GM23338 (cell line): ENCODE data around the gene SLC22A16. TPM values are rescaled to one million over a fixed set of nuclear protein-coding genes. Genes with fewer than 3 reads are reported as not detected.

ENCODE experiments used
- ATAC-seq: fragments of 200-7000 bp; cut with Tn5 transposase; 3 replicates; pipeline ENCODE4 v1.9.1; 2020
- DNase-seq: peaks from one replicate; pipeline ENCODE4 v3.0.0-alpha.2; 2015; ENCODE audit warnings: low spot score
- H2AFZ ChIP-seq: fragments of 200-600 bp; sonication (generic); 2 replicates; pipeline ENCODE4 v1.8.0; 2016; ENCODE audit warnings: antibody characterized with exemption, mild to moderate bottlenecking, moderate library complexity
- H3F3A ChIP-seq: fragments of 200-600 bp; sonication (generic); replicated peaks from 2 replicates; pipeline ENCODE4 v1.8.0; 2017; ENCODE audit warnings: antibody characterized with exemption, mixed run types, low read depth
- H3K27ac ChIP-seq: fragments of 200-600 bp; sonication (generic); 2 replicates; pipeline ENCODE4 v1.6.1; 2016; ENCODE audit warnings: low read depth
- H3K27me3 ChIP-seq: fragments of 200-600 bp; sonication (generic); 2 replicates; pipeline ENCODE4 v1.8.0; 2016; ENCODE audit warnings: mild to moderate bottlenecking, mixed run types, moderate library complexity; ENCODE audit not compliant: insufficient read depth
- H3K36me3 ChIP-seq: fragments of 200-600 bp; sonication (generic); 2 replicates; pipeline ENCODE4 v1.8.0; 2016; ENCODE audit warnings: mild to moderate bottlenecking; ENCODE audit not compliant: insufficient read depth
- H3K4me1 ChIP-seq: fragments of 200-600 bp; sonication (generic); 2 replicates; pipeline ENCODE4 v1.8.0; 2016; ENCODE audit warnings: mild to moderate bottlenecking, moderate library complexity; ENCODE audit not compliant: insufficient read depth
- H3K4me2 ChIP-seq: fragments of 200-600 bp; sonication (generic); 2 replicates; pipeline ENCODE4 v1.7.1; 2017; ENCODE audit warnings: mixed run types
- H3K4me3 ChIP-seq: fragments of 200-600 bp; sonication (generic); 2 replicates; pipeline ENCODE4 v1.6.1; 2016; ENCODE audit warnings: mixed run types
- H3K79me2 ChIP-seq: fragments of 200-600 bp; sonication (generic); replicated peaks from 2 replicates; pipeline ENCODE4 v1.8.0; 2017; ENCODE audit warnings: mild to moderate bottlenecking; ENCODE audit not compliant: insufficient read depth
- H3K9me2 ChIP-seq: fragments of 200-600 bp; sonication (generic); 2 replicates; pipeline ENCODE4 v1.8.0; 2017; ENCODE audit not compliant: insufficient read depth
- H4K20me1 ChIP-seq: fragments of 200-600 bp; sonication (generic); replicated peaks from 2 replicates; pipeline ENCODE4 v1.8.0; 2017; ENCODE audit warnings: mild to moderate bottlenecking; ENCODE audit not compliant: insufficient read depth
- H3K27ac Mint-ChIP-seq: 2 replicates; pipeline ENCODE4 v1.8.0; 2020; ENCODE audit warnings: inconsistent platforms, mild to moderate bottlenecking, moderate library complexity, mixed read lengths
- H3K27me3 Mint-ChIP-seq: 3 replicates; pipeline ENCODE4 v1.8.0; 2022; ENCODE audit warnings: low read depth, mild to moderate bottlenecking, moderate library complexity, mixed read lengths, inconsistent platforms; ENCODE audit not compliant: insufficient read depth, poor library complexity
- H3K36me3 Mint-ChIP-seq: 3 replicates; pipeline ENCODE4 v1.8.0; 2021; ENCODE audit warnings: low read depth, mild to moderate bottlenecking, inconsistent platforms, moderate library complexity, mixed read lengths
- H3K4me1 Mint-ChIP-seq: 3 replicates; pipeline ENCODE4 v1.8.0; 2020; ENCODE audit warnings: mild to moderate bottlenecking, inconsistent platforms, mixed read lengths
- H3K4me3 Mint-ChIP-seq: 3 replicates; pipeline ENCODE4 v1.8.0; 2021; ENCODE audit warnings: moderate library complexity, mild to moderate bottlenecking, inconsistent platforms, mixed read lengths
- H3K9me3 Mint-ChIP-seq: 3 replicates; pipeline ENCODE4 v1.8.0; 2020; ENCODE audit warnings: moderate library complexity, mild to moderate bottlenecking, inconsistent platforms, mixed read lengths
- CREB1 ChIP-seq: fragments of 250-450 bp; sonication (Bioruptor Pico); IDR thresholded peaks from 2 replicates; pipeline ENCODE4 v1.5.0; 2020; ENCODE audit warnings: low read depth, mild to moderate bottlenecking, moderate library complexity
- EZH2 ChIP-seq: fragments of 200-600 bp; sonication (generic); IDR thresholded peaks from one replicate; pipeline ENCODE4 v1.8.0; 2017; ENCODE audit warnings: antibody characterized with exemption, mild to moderate bottlenecking, low read depth; ENCODE audit not compliant: unreplicated experiment
- EZH2phosphoT487 ChIP-seq: fragments of 200-600 bp; sonication (generic); IDR thresholded peaks from one replicate; pipeline ENCODE4 v1.8.1; 2018; ENCODE audit warnings: antibody characterized with exemption; ENCODE audit not compliant: unreplicated experiment
- NANOG ChIP-seq: IDR thresholded peaks from 2 replicates; pipeline ENCODE4 v1.6.1; 2016; ENCODE audit warnings: antibody characterized with exemption, borderline replicate concordance
- POLR2AphosphoS5 ChIP-seq: IDR thresholded peaks from 2 replicates; pipeline ENCODE4 v1.6.1; 2016; ENCODE audit warnings: antibody characterized with exemption, low read depth
- ZNF114 ChIP-seq: fragments of 250-450 bp; sonication (Bioruptor Pico); IDR thresholded peaks from 2 replicates; pipeline ENCODE4 v1.5.0; 2020; ENCODE audit warnings: mild to moderate bottlenecking, moderate library complexity
- ZNF331 ChIP-seq: fragments of 250-450 bp; sonication (Bioruptor Pico); IDR thresholded peaks from 2 replicates; pipeline ENCODE4 v1.5.0; 2020; ENCODE audit warnings: low read depth, mild to moderate bottlenecking, moderate library complexity
- polyA plus RNA-seq: library from polyadenylated mRNA; unstranded; fragments of >200 nt; fragmentation: Nextera tagmentation; extraction: Ambion mirVana; gene quantifications from 2 replicates; pipeline ENCODE4 v1.2.1, GENCODE V29; 2016
- total RNA-seq: library from RNA; depleted of rRNA; stranded (reverse); fragments of >200 nt; shearing (Covaris generic); gene quantifications from 2 replicates; pipeline ENCODE4 v1.2.3, GENCODE V29; 2014
- TF ChIP-seq, protein P1 (sequence below): IDR thresholded peaks from one replicate; pipeline ENCODE4 v1.6.1; 2018; ENCODE audit warnings: antibody characterized with exemption; ENCODE audit not compliant: unreplicated experiment
- TF ChIP-seq, protein P2 (sequence below): fragments of 250-450 bp; sonication (Bioruptor Pico); IDR thresholded peaks from 2 replicates; pipeline ENCODE4 v1.5.0; 2020; ENCODE audit warnings: mild to moderate bottlenecking, moderate library complexity

SLC22A16 gene
- total and polyA plus RNA-seq, 2 experiments from 2014 or later, result 0.37 to 0.42 TPM

DNA sequence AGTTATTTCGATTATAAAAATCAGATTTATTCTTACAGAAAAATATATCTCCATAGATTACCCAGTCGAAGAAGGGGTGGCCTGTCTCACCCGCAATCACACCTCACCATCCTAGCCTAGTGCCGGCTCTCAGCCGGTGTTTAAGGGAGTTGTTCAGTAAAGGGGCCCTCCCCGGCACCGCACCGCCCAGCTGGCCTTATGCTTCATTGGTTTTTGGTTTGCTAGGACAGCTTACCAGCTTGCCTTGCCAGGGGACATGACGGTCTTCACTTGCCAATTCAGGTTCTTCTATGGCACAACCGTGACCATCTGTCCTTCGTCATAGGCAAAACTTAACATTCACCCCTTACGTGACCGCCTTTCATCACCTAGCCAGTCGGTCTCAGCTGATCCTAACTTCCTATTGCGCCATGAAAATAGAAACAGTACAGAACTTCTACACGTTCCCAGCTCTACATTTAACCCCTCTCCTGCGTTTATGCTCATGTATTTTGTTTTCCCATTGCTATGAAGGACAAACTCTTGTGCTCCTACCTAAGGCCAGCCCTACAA is 44.7 kb upstream of the SLC22A16 start:
- peaks cover 9% of the 10 kb centered on the region; the same call in 1 of the 2 replicates for H3K4me1 ChIP-seq
- H3K27ac ChIP-seq, result no peak overlapping the region
- H3K79me2 ChIP-seq, result no peaks in the 10 kb centered on the region
- Mint-ChIP-seq H3K36me3 (no peaks in the 10 kb centered on the region), H3K27ac (no peak overlapping the region), H3K4me1 (peaks cover 24% of the 10 kb centered on the region), H3K27me3 (no peaks in the 10 kb centered on the region), H3K4me3 (no peak overlapping the region), H3K9me3 (no peaks in the 10 kb centered on the region)
- H3K27me3 ChIP-seq, result no peaks in the 10 kb centered on the region
- H4K20me1 ChIP-seq, result no peaks in the 10 kb centered on the region
- no peak for DNase-seq
- no peak for TF ChIP-seq ZNF114 (CRISPR knock-in tag)
- H3K4me3 ChIP-seq, result no peak overlapping the region
- no peaks in the 10 kb centered on the region for H3F3A ChIP-seq
- no peak overlapping the region for H3K4me2 ChIP-seq
- no peaks in the 10 kb centered on the region for H3K9me2 ChIP-seq
- no peaks in the 10 kb centered on the region for H3K36me3 ChIP-seq
- no peak for ATAC-seq
- H2AFZ ChIP-seq, result peak overlapping the region; percentile 40; the same call in 1 of the 2 replicates

DNA sequence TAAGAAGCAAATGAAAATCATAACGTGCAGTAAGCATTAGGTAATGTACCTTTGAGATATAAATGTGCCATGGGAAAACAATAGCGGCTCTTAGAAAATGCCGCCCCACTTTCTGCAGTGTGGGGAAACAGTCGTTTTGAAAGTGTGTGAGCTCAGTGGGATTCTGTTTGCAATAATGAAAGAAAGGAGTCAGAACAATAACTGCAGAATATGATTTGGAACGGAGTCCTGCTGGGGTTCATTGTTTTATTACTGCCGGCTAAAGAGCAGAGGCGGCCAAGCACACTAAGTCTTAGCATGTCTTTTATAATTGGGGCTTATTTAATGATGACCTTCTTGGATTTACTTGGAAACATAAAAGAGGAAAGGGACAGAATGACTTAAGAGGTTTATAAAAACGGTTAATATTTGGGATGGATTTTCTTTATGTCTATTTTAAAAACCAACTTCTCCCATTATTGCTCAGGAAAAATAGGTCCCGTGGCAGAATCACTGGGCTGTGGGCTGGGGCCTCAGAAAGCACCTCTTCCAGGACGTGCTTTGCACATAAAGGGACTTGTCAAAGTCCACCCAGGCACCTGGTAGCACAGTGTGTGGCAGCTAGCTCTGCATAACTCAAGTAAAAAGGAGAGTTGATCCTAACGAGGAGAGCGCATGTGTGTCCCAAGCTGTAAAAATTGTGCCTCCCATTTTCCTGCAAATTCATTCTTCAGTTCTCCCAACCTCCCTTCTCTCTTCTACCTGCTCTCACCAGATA is 44.0 kb upstream of the SLC22A16 start:
- Mint-ChIP-seq H3K4me1 (peaks cover 24% of the 10 kb centered on the region), H3K4me3 (no peak overlapping the region), H3K27ac (0 out of 2 replicates have a peak overlapping the region, but pooled peaks have one; percentile 5), H3K27me3 (no peaks in the 10 kb centered on the region), H3K36me3 (no peaks in the 10 kb centered on the region), H3K9me3 (no peaks in the 10 kb centered on the region)
- peaks cover 9% of the 10 kb centered on the region; the same call in 1 of the 2 replicates for H3K4me1 ChIP-seq
- H4K20me1 ChIP-seq, result no peaks in the 10 kb centered on the region
- no peaks in the 10 kb centered on the region for H3K79me2 ChIP-seq
- H3K36me3 ChIP-seq, result no peaks in the 10 kb centered on the region
- no peak overlapping the region for H3K27ac ChIP-seq
- H3K27me3 ChIP-seq, result no peaks in the 10 kb centered on the region
- ATAC-seq (no peak; the same call in 2 of the 3 replicates), DNase-seq (no peak)
- peak overlapping the region; percentile 40; the same call in 1 of the 2 replicates for H2AFZ ChIP-seq
- no peak overlapping the region for H3K4me3 ChIP-seq
- no peaks in the 10 kb centered on the region for H3F3A ChIP-seq
- no peak overlapping the region for H3K4me2 ChIP-seq
- H3K9me2 ChIP-seq, result no peaks in the 10 kb centered on the region
- TF ChIP-seq EZH2phosphoT487, result no peak
- TF ChIP-seq POLR2AphosphoS5, result no peak
- no peak for TF ChIP-seq EZH2
- TF ChIP-seq, protein P1, sequence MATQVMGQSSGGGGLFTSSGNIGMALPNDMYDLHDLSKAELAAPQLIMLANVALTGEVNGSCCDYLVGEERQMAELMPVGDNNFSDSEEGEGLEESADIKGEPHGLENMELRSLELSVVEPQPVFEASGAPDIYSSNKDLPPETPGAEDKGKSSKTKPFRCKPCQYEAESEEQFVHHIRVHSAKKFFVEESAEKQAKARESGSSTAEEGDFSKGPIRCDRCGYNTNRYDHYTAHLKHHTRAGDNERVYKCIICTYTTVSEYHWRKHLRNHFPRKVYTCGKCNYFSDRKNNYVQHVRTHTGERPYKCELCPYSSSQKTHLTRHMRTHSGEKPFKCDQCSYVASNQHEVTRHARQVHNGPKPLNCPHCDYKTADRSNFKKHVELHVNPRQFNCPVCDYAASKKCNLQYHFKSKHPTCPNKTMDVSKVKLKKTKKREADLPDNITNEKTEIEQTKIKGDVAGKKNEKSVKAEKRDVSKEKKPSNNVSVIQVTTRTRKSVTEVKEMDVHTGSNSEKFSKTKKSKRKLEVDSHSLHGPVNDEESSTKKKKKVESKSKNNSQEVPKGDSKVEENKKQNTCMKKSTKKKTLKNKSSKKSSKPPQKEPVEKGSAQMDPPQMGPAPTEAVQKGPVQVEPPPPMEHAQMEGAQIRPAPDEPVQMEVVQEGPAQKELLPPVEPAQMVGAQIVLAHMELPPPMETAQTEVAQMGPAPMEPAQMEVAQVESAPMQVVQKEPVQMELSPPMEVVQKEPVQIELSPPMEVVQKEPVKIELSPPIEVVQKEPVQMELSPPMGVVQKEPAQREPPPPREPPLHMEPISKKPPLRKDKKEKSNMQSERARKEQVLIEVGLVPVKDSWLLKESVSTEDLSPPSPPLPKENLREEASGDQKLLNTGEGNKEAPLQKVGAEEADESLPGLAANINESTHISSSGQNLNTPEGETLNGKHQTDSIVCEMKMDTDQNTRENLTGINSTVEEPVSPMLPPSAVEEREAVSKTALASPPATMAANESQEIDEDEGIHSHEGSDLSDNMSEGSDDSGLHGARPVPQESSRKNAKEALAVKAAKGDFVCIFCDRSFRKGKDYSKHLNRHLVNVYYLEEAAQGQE, result no peak
- no peak for TF ChIP-seq CREB1 (CRISPR knock-in tag)
- TF ChIP-seq NANOG, result no peak
- TF ChIP-seq ZNF114 (CRISPR knock-in tag), result no peak
- TF ChIP-seq, protein P2, sequence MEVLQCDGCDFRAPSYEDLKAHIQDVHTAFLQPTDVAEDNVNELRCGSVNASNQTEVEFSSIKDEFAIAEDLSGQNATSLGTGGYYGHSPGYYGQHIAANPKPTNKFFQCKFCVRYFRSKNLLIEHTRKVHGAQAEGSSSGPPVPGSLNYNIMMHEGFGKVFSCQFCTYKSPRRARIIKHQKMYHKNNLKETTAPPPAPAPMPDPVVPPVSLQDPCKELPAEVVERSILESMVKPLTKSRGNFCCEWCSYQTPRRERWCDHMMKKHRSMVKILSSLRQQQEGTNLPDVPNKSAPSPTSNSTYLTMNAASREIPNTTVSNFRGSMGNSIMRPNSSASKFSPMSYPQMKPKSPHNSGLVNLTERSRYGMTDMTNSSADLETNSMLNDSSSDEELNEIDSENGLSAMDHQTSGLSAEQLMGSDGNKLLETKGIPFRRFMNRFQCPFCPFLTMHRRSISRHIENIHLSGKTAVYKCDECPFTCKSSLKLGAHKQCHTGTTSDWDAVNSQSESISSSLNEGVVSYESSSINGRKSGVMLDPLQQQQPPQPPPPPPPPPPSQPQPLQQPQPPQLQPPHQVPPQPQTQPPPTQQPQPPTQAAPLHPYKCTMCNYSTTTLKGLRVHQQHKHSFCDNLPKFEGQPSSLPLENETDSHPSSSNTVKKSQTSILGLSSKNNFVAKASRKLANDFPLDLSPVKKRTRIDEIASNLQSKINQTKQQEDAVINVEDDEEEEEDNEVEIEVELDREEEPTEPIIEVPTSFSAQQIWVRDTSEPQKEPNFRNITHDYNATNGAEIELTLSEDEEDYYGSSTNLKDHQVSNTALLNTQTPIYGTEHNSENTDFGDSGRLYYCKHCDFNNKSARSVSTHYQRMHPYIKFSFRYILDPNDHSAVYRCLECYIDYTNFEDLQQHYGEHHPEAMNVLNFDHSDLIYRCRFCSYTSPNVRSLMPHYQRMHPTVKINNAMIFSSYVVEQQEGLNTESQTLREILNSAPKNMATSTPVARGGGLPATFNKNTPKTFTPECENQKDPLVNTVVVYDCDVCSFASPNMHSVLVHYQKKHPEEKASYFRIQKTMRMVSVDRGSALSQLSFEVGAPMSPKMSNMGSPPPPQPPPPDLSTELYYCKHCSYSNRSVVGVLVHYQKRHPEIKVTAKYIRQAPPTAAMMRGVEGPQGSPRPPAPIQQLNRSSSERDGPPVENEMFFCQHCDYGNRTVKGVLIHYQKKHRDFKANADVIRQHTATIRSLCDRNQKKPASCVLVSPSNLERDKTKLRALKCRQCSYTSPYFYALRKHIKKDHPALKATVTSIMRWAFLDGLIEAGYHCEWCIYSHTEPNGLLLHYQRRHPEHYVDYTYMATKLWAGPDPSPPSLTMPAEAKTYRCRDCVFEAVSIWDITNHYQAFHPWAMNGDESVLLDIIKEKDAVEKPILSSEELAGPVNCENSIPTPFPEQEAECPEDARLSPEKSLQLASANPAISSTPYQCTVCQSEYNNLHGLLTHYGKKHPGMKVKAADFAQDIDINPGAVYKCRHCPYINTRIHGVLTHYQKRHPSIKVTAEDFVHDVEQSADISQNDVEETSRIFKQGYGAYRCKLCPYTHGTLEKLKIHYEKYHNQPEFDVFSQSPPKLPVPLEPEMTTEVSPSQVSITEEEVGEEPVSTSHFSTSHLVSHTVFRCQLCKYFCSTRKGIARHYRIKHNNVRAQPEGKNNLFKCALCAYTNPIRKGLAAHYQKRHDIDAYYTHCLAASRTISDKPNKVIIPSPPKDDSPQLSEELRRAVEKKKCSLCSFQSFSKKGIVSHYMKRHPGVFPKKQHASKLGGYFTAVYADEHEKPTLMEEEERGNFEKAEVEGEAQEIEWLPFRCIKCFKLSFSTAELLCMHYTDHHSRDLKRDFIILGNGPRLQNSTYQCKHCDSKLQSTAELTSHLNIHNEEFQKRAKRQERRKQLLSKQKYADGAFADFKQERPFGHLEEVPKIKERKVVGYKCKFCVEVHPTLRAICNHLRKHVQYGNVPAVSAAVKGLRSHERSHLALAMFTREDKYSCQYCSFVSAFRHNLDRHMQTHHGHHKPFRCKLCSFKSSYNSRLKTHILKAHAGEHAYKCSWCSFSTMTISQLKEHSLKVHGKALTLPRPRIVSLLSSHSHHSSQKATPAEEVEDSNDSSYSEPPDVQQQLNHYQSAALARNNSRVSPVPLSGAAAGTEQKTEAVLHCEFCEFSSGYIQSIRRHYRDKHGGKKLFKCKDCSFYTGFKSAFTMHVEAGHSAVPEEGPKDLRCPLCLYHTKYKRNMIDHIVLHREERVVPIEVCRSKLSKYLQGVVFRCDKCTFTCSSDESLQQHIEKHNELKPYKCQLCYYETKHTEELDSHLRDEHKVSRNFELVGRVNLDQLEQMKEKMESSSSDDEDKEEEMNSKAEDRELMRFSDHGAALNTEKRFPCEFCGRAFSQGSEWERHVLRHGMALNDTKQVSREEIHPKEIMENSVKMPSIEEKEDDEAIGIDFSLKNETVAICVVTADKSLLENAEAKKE (CRISPR knock-in tag), result no peak
- no peak for TF ChIP-seq ZNF331 (CRISPR knock-in tag)
